Femur (tissue), 1 donor: ENCODE data around the gene TMEM74B.
A peak's percentile ranks its signal among the peaks of the same experiment; 100 is the strongest.

Source experiments
- DNase-seq: peaks from one replicate; pipeline ENCODE4 v3.0.0-alpha.2; 2017

Gene TMEM74B

GRCh38 chr20:1134355-1134754 lies 50.4 kb downstream of the TMEM74B start:
- DNase-seq = no peak

GRCh38 chr20:1131354-1131753 lies 53.4 kb downstream of the TMEM74B start:
- DNase-seq = no peak

GRCh38 chr20:1130847-1131246 lies 53.9 kb downstream of the TMEM74B start:
- peak; percentile 37 for DNase-seq
